ENCODE measurements around the gene A3GALT2.

The A3GALT2 gene

GRCh38 chr1:33271666-33272505 lies 49.0 kb downstream of the A3GALT2 start:
- DNase-seq (ENCODE audit: low spot score), result no peak

- no peak for DNase-seq (ENCODE audit: low spot score)
Measured at GRCh38 chr1:33270808-33271465, 50.0 kb downstream of the A3GALT2 start.

GRCh38 chr1:33270379-33270778 lies 50.5 kb downstream of the A3GALT2 start:
- DNase-seq (ENCODE audit: low spot score), result no peak

- DNase-seq (ENCODE audit: low spot score), result no peak
Measured at GRCh38 chr1:33269621-33270020, 51.3 kb downstream of the A3GALT2 start.

GRCh38 chr1:33268927-33269610 lies 51.8 kb downstream of the A3GALT2 start:
- no peak for DNase-seq (ENCODE audit: low spot score)

- DNase-seq (ENCODE audit: low spot score), result no peak
Measured at GRCh38 chr1:33268457-33268856, 52.4 kb downstream of the A3GALT2 start.

- DNase-seq (ENCODE audit: low spot score), result no peak
Measured at GRCh38 chr1:33267468-33268205, 53.3 kb downstream of the A3GALT2 start.

GRCh38 chr1:33266766-33267165 lies 54.1 kb downstream of the A3GALT2 start:
- DNase-seq (ENCODE audit: low spot score), result no peak

- DNase-seq (ENCODE audit: low spot score), result no peak
Measured at GRCh38 chr1:33265780-33266605, 54.9 kb downstream of the A3GALT2 start.

GRCh38 chr1:33263890-33264504 lies 56.9 kb downstream of the A3GALT2 start:
- DNase-seq (ENCODE audit: low spot score), result no peak

GRCh38 chr1:33261344-33261743 lies 59.6 kb downstream of the A3GALT2 start:
- DNase-seq (ENCODE audit: low spot score), result no peak

GRCh38 chr1:33260439-33260838 lies 60.5 kb downstream of the A3GALT2 start:
- no peak for DNase-seq (ENCODE audit: low spot score)

GRCh38 chr1:33259879-33260278 lies 61.0 kb downstream of the A3GALT2 start:
- DNase-seq (ENCODE audit: low spot score), result no peak

GRCh38 chr1:33258788-33259274 lies 62.1 kb downstream of the A3GALT2 start:
- no peak for DNase-seq (ENCODE audit: low spot score)

- DNase-seq (ENCODE audit: low spot score), result no peak
Measured at GRCh38 chr1:33257772-33258712, 62.9 kb downstream of the A3GALT2 start.

- no peak for DNase-seq (ENCODE audit: low spot score)
Measured at GRCh38 chr1:33257207-33257771, 63.6 kb downstream of the A3GALT2 start.

Data from D341Med (cell line).